ENCODE results near the gene SNAI3.

SNAI3 gene

DNA sequence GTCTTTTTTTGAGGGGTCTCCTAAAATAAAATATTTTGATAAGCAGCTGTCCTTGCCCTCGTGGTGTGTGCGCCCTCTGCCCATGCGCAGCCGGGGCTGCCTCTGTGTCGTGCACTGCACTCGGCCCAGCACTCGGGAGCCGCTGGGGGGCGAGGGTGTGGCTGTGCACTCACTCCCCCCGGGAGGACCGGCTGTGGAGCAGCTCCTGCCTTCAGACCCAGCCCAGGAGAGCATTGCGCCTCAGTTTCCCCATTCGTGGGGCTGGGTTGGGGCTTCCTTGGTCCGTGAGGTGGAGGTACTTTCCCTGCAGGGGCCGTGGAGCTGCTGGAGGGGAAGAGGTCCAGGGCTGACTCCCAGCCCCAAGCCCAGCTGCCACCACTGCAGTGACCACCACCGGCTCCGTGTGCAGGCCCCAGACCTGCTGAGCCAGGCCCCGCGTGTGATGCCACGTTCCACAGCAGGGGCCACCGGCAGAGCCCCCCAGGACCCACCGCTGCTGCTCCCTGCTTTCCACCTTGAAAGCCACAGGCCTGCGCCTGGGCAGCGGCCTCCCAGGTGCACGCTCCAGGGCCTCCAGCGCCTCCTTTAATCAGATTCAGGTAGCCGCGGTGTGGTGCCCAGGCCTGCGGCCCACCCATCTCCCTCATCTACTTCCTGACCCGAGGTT lies 54.3 kb downstream of the SNAI3 start:
- no peak for DNase-seq

DNA sequence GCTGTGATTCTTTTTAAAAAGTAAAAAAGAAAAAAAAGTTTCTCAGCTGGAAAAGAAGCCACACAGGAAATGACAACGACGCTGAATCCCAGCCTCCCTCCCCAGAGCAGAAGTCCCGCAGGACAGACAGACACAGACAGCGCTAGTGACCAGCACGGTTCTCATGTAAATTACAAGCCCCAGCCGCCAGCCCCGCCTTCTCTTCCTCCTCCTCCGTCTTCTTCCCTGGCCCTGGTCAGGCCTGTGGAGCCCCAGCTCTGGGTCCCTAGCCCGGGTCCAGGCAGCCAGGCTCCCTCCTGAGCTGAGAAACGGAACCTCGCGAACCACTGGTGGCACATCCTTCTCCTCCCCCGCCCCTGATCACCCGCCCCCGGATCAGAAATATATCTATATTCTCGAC lies 54.9 kb downstream of the SNAI3 start:
- DNase-seq = no peak

GRCh38 chr16:88630941-88631340 lies 55.4 kb downstream of the SNAI3 start:
- no peak for DNase-seq

DNA sequence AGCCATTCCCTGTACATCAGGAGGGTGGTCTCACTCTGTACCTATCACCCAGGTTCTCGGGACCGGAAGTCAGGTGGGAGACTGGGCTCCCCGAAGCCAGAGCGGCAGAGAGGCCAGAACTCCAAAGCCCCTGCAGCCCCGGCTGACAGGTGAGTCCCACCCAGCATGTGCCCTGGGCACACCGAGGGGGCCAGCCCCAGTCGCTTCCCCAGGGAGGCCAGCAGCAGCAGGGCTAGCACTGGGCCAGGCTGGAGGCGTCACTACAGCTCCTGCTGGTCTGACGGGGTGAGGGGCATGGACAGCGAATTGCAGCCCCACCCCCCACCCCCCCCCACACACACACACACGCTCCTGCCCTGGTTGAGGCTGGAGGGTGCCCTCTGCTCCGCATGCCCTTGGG lies 55.9 kb downstream of the SNAI3 start:
- no peak for DNase-seq

GRCh38 chr16:88629835-88630234 lies 56.5 kb downstream of the SNAI3 start:
- no peak for DNase-seq

- no peak for DNase-seq
Measured at GRCh38 chr16:88628512-88628974, 57.8 kb downstream of the SNAI3 start.
